K562 (cell line): Measurements from ENCODE around the gene TYSND1. TPM values are rescaled to one million over a fixed set of nuclear protein-coding genes. Genes with fewer than 3 reads are reported as not detected.

Experiments
- CREB1 ChIP-seq, 2 experiments: sonication (generic) in 1 of 2; formaldehyde crosslinking in 1 of 2; IDR thresholded peaks; 2 replicates each; pipeline versions ENCODE4 v1.6.1 to v1.8.0; 2012 to 2022; ENCODE audit warnings: inconsistent platforms in 1 of 2, mild to moderate bottlenecking in 1 of 2, missing genetic modification reagents in 1 of 2, moderate library complexity in 1 of 2
- EP300 ChIP-seq: IDR thresholded peaks from 2 replicates; pipeline ENCODE4 v1.6.1; 2012; ENCODE audit warnings: low read length, improper control_type of control experiment
- EP400 ChIP-seq: fragments of 450-650 bp; IDR thresholded peaks from 2 replicates; pipeline ENCODE4 v1.6.1; 2017; ENCODE audit warnings: antibody characterized with exemption, mild to moderate bottlenecking, moderate library complexity
- KAT8 ChIP-seq: fragments of 450-650 bp; IDR thresholded peaks from 2 replicates; pipeline ENCODE4 v1.6.1; 2016; ENCODE audit warnings: low read depth, mild to moderate bottlenecking
- KDM4B ChIP-seq, 2 experiments: fragments of 450-650 bp in 1 of 2; sonication (generic) in 1 of 2; IDR thresholded peaks; 2 replicates each; pipeline ENCODE4 v1.6.1; 2016 to 2017; ENCODE audit warnings: borderline replicate concordance in 2 of 2, antibody characterized with exemption in 1 of 2, low read depth in 1 of 2, mild to moderate bottlenecking in 1 of 2
- NCOA6 ChIP-seq: fragments of 450-650 bp; IDR thresholded peaks from 2 replicates; pipeline ENCODE4 v1.6.1; 2017; ENCODE audit warnings: mild to moderate bottlenecking
- NUFIP1 ChIP-seq: fragments of 450-650 bp; IDR thresholded peaks from 2 replicates; pipeline ENCODE4 v1.6.1; 2018; ENCODE audit not compliant: partially characterized antibody
- PHB2 ChIP-seq: fragments of 450-650 bp; IDR thresholded peaks from 2 replicates; pipeline ENCODE4 v1.6.1; 2017; ENCODE audit warnings: low read depth
- RAD21 ChIP-seq, 2 experiments: fragments of 250-450 bp in 1 of 2; fragments of 450-650 bp in 1 of 2; sonication (Bioruptor Pico) in 1 of 2; formaldehyde crosslinking in 1 of 2; IDR thresholded peaks in 1 of 2; conservative IDR thresholded peaks in 1 of 2; 2 replicates each; pipeline versions ENCODE4 v1.4.0 to v1.8.0; 2020 to 2022; ENCODE audit warnings: mild to moderate bottlenecking in 2 of 2, moderate library complexity in 1 of 2
- RBBP5 ChIP-seq: fragments of 200-600 bp; sonication (generic); IDR thresholded peaks from 2 replicates; pipeline ENCODE4 v1.6.1; 2012; ENCODE audit warnings: borderline replicate concordance, mild to moderate bottlenecking, low read length, control low read depth, inconsistent platforms; ENCODE audit not compliant: insufficient read depth, poor library complexity, severe bottlenecking
- RCOR1 ChIP-seq, 2 experiments: IDR thresholded peaks; 2 replicates each; pipeline ENCODE4 v1.6.1; 2012; ENCODE audit warnings: low read depth in 2 of 2, low read length in 2 of 2, borderline replicate concordance in 1 of 2, improper control_type of control experiment in 1 of 2
- RFX5 ChIP-seq: IDR thresholded peaks from 2 replicates; pipeline ENCODE4 v1.6.1; 2011; ENCODE audit warnings: low read depth, mild to moderate bottlenecking, improper control_type of control experiment, low read length
- ZBTB11 ChIP-seq, 3 experiments: fragments of 200-800 bp in 1 of 3; fragments of 250-450 bp in 1 of 3; fragments of 450-650 bp in 1 of 3; sonication (Bioruptor Pico) in 1 of 3; sonication (Bioruptor generic) in 1 of 3; formaldehyde crosslinking in 1 of 3; IDR thresholded peaks; 2 replicates each; pipeline versions ENCODE4 v1.6.1 to v1.8.0; 2016 to 2022; ENCODE audit warnings: mild to moderate bottlenecking in 2 of 3, missing genetic modification characterization in 2 of 3, missing compliant biosample characterization in 1 of 3, moderate library complexity in 1 of 3
- ZBTB49 ChIP-seq: sonication (generic); formaldehyde crosslinking; IDR thresholded peaks from 2 replicates; pipeline ENCODE4 v1.8.0; 2022; ENCODE audit warnings: missing genetic modification reagents, mild to moderate bottlenecking, borderline replicate concordance
- ZC3H4 ChIP-seq: sonication (generic); formaldehyde crosslinking; IDR thresholded peaks from 2 replicates; pipeline ENCODE4 v1.9.0; 2021; ENCODE audit warnings: missing genetic modification reagents, borderline replicate concordance
- ZNF133 ChIP-seq: fragments of 250-450 bp; sonication (Bioruptor Pico); IDR thresholded peaks from 2 replicates; pipeline ENCODE4 v1.4.0; 2020; ENCODE audit warnings: mild to moderate bottlenecking
- ZNF175 ChIP-seq: fragments of 200-800 bp; sonication (Bioruptor generic); IDR thresholded peaks from 2 replicates; pipeline ENCODE4 v1.6.1; 2016; ENCODE audit warnings: low read depth, mild to moderate bottlenecking, missing genetic modification characterization, missing compliant biosample characterization
- ZNF274 ChIP-seq: IDR thresholded peaks from 2 replicates; pipeline ENCODE4 v1.6.1; 2011; ENCODE audit warnings: low read depth, mild to moderate bottlenecking, low read length, moderate library complexity, borderline replicate concordance
- ZNF347 ChIP-seq: fragments of 450-650 bp; formaldehyde crosslinking; IDR thresholded peaks from 2 replicates; pipeline ENCODE4 v1.4.0; 2020; ENCODE audit warnings: low read depth, mild to moderate bottlenecking, moderate library complexity
- ZNF507 ChIP-seq: conservative IDR thresholded peaks from 2 replicates; pipeline ENCODE4 v1.6.1; 2017; ENCODE audit warnings: missing genetic modification characterization, missing compliant biosample characterization
- polyA plus RNA-seq, 8 experiments: library from polyadenylated mRNA; depleted of rRNA in 4 of 8; stranded (reverse) in 5 of 8; unstranded in 3 of 8; fragments of >200 nt; fragmentation: Nextera tagmentation in 2 of 8; fragmentation: Illumina TruSeq in 1 of 8; extraction: Ambion mirVana in 2 of 8; extraction: Trizol in 1 of 8; gene quantifications; 2 replicates each; pipeline versions ENCODE4 v1.2.1 to v1.2.3, GENCODE V29; 2011 to 2014; ENCODE audit warnings: inconsistent platforms in 1 of 8, missing spikeins in 1 of 8
- total RNA-seq, 7 experiments: library from RNA; depleted of rRNA in 6 of 7; stranded (reverse); fragments of >200 nt in 6 of 7; fragmentation: Illumina TruSeq in 2 of 7; extraction: Trizol in 2 of 7; gene quantifications; 2 replicates each; pipeline versions ENCODE4 v1.2.1 to v1.2.3, GENCODE V29; 2011 to 2021; ENCODE audit warnings: low replicate concordance in 1 of 7

The TYSND1 gene
- total and polyA plus RNA-seq, 9 of the 15 experiments (the other 6 are each of a cell fraction or from before 2014, with no cell fraction given) = 0.60 to 2.0 (median 1.3) TPM

GRCh38 chr10:70115948-70116682 lies 30.4 kb downstream of the TYSND1 start (continued):
- TF ChIP-seq ZBTB11 (CRISPR knock-in tag; IDR thresholded peaks at IDR 0.05) (no peak), ZNF175 (CRISPR knock-in tag) (no peak), RCOR1 (IDR thresholded peaks at IDR 0.05; ENCODE audit: borderline replicate concordance in 1 of 2, low read depth in 2 of 2, low read length in 2 of 2) (no peak), RFX5 (no peak), ZNF133 (CRISPR knock-in tag) (no peak), ZNF347 (no peak), PHB2 (no peak), CREB1 (IDR thresholded peaks at IDR 0.05) (no peak), CREB1 (CRISPR knock-in tag; IDR thresholded peaks at IDR 0.05) (peak; percentile 38; the same call in 1 of the 2 replicates), KDM4B (IDR thresholded peaks at IDR 0.05; ENCODE audit: borderline replicate concordance in 2 of 2, low read depth in 1 of 2) (no peak), ZBTB49 (CRISPR knock-in tag) (no peak), NUFIP1 (no peak), RAD21 (CRISPR knock-in tag; conservative IDR thresholded peaks at IDR 0.05 in 1 of 2, IDR thresholded peaks at IDR 0.05 in 1 of 2) (peak in 1 of 2 experiments; percentile 64; a peak in 3 of 4 replicates), ZNF507 (tag) (no peak), EP300 (no peak), EP400 (no peak), KAT8 (no peak), NCOA6 (no peak), RBBP5 (no peak), ZC3H4 (CRISPR knock-in tag) (no peak), ZNF274 (no peak)
